Testis (tissue), 2 donors: ENCODE data around the gene IL1RL2.
A peak's percentile ranks its signal among the peaks of the same experiment; 100 is the strongest.

ENCODE experiments used
- CTCF ChIP-seq, 3 experiments: fragments of 450-650 bp in 2 of 3; fragments of 200-600 bp in 1 of 3; sonication (generic) in 1 of 3; IDR thresholded peaks; one replicate each; pipeline ENCODE4 v1.5.1; 2016 to 2019; ENCODE audit warnings: antibody characterized with exemption in 3 of 3, mild to moderate bottlenecking in 2 of 3, moderate library complexity in 1 of 3
- POLR2A ChIP-seq: fragments of 450-650 bp; IDR thresholded peaks from one replicate; pipeline ENCODE4 v1.6.1; 2017; ENCODE audit warnings: antibody characterized with exemption, mild to moderate bottlenecking, moderate library complexity

DNA sequence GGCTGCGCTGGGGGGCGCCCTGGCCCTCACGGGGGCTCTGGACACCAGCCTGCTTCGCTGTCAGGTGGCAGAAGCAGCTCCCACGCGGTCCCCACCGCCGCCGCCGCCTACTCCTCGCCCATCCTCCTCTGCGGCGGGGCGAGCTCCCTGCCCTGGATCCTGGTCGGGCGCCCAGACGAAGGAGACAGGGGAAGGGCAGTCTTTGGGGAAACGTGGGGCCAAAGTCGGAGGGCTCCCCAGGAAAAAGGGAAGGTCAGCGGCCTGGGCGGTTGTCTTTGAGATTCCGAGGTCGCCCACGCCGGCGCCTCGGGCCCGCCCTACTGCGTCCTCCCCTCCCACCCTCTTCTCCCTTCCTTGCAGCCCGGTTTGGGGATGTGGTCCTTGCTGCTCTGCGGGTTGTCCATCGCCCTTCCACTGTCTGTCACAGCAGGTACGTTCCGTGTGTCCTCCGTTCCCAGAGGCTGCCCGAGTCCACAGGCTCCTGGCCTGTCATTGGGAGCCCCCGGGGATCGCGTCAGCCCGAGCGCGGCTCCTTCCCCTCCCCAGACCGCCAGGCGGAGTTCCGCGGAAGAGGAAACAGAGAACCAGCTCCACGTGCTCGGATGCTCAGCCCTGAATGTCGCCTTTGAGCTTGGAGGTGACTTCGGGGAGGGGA, 800 bp downstream of the IL1RL2 start:
- TF ChIP-seq CTCF (IDR thresholded peaks at IDR 0.05): peak in 2 of 3 experiments; percentile 10 to 24
- TF ChIP-seq POLR2A: no peak
